ENCODE measurements around the gene IL17A. TPM values are rescaled to one million over a fixed set of nuclear protein-coding genes. Genes with fewer than 3 reads are reported as not detected.

IL17A gene
- not detected for polyA plus RNA-seq (ENCODE audit: insufficient read length in 4 of 4)

GRCh38 chr6:52186075-52186474 lies at the start of gene IL17A:
TSS of gene IL17A (plus strand) at chr6:52186375. CDS start at chr6:52186432, 57 bp downstream.
- no peak for DNase-seq (ENCODE audit: low read depth in 4 of 4, low spot score in 2 of 4)

- DNase-seq (ENCODE audit: low read depth in 4 of 4, low spot score in 2 of 4) = no peak
These were observed 49.2 kb upstream of the IL17A start for GRCh38 chr6:52136934-52137467.

GRCh38 chr6:52138284-52138683 lies 47.9 kb upstream of the IL17A start:
- no peak for DNase-seq (ENCODE audit: low read depth in 4 of 4, low spot score in 2 of 4)

GRCh38 chr6:52139985-52140680 lies 46.0 kb upstream of the IL17A start:
- DNase-seq (ENCODE audit: low read depth in 4 of 4, low spot score in 2 of 4) = no peak

- DNase-seq (ENCODE audit: low read depth in 4 of 4, low spot score in 2 of 4) = no peak
These were observed 44.6 kb upstream of the IL17A start for GRCh38 chr6:52141596-52141995.

- DNase-seq (ENCODE audit: low read depth in 4 of 4, low spot score in 2 of 4) = no peak
These were observed 43.6 kb upstream of the IL17A start for GRCh38 chr6:52142556-52142955.

- DNase-seq (ENCODE audit: low read depth in 4 of 4, low spot score in 2 of 4) = no peak
These were observed 42.6 kb upstream of the IL17A start for GRCh38 chr6:52143551-52143950.

- DNase-seq (ENCODE audit: low read depth in 4 of 4, low spot score in 2 of 4) = no peak
These were observed 41.7 kb upstream of the IL17A start for GRCh38 chr6:52144196-52145076.

- DNase-seq (ENCODE audit: low read depth in 4 of 4, low spot score in 2 of 4) = no peak
These were observed 39.2 kb upstream of the IL17A start for GRCh38 chr6:52146851-52147445.

- DNase-seq (ENCODE audit: low read depth in 4 of 4, low spot score in 2 of 4) = no peak
These were observed 37.1 kb upstream of the IL17A start for GRCh38 chr6:52149076-52149475.

GRCh38 chr6:52149949-52150348 lies 36.2 kb upstream of the IL17A start:
- no peak for DNase-seq (ENCODE audit: low read depth in 4 of 4, low spot score in 2 of 4)

- DNase-seq (ENCODE audit: low read depth in 4 of 4, low spot score in 2 of 4) = no peak
These were observed 34.1 kb upstream of the IL17A start for GRCh38 chr6:52152070-52152423.

GRCh38 chr6:52152711-52153160 lies 33.4 kb upstream of the IL17A start:
- no peak for DNase-seq (ENCODE audit: low read depth in 4 of 4, low spot score in 2 of 4)

- no peak for DNase-seq (ENCODE audit: low read depth in 4 of 4, low spot score in 2 of 4)
These were observed 31.8 kb upstream of the IL17A start for GRCh38 chr6:52154381-52154780.

GRCh38 chr6:52155791-52156576 lies 30.2 kb upstream of the IL17A start:
- no peak for DNase-seq (ENCODE audit: low read depth in 4 of 4, low spot score in 2 of 4)

- no peak for DNase-seq (ENCODE audit: low read depth in 4 of 4, low spot score in 2 of 4)
These were observed 28.8 kb upstream of the IL17A start for GRCh38 chr6:52157301-52157941.

- DNase-seq (ENCODE audit: low read depth in 4 of 4, low spot score in 2 of 4) = no peak
These were observed 25.6 kb upstream of the IL17A start for GRCh38 chr6:52160472-52161104.

GRCh38 chr6:52161689-52162438 lies 24.3 kb upstream of the IL17A start:
- no peak for DNase-seq (ENCODE audit: low read depth in 4 of 4, low spot score in 2 of 4)
